IgD-negative memory B cell (primary cell): Measurements from ENCODE around the gene FBLN2. TPM values are rescaled to one million over a fixed set of nuclear protein-coding genes. Genes with fewer than 3 reads are reported as not detected.
"Not testable (repeated sequence)": the region's sequence is repeated elsewhere in the genome, so short reads cannot be mapped to it uniquely, and the experiment has no call there.

Experiments
- H3K27ac Mint-ChIP-seq, 3 donors: one replicate each; pipeline ENCODE4 v1.8.0; 2020 to 2022; ENCODE audit warnings: mild to moderate bottlenecking in 3 of 3, mixed read lengths in 3 of 3, moderate library complexity in 1 of 3
- H3K27me3 Mint-ChIP-seq: one replicate; pipeline ENCODE4 v1.8.0; 2021; ENCODE audit warnings: mixed read lengths
- H3K36me3 Mint-ChIP-seq: one replicate; pipeline ENCODE4 v1.8.0; 2020; ENCODE audit warnings: mild to moderate bottlenecking, mixed read lengths
- H3K4me1 Mint-ChIP-seq, 3 donors: one replicate each; pipeline ENCODE4 v1.8.0; 2020 to 2022; ENCODE audit warnings: mixed read lengths in 3 of 3, mild to moderate bottlenecking in 1 of 3
- H3K4me3 Mint-ChIP-seq, 4 donors: one replicate each; pipeline ENCODE4 v1.8.0; 2020 to 2022; ENCODE audit warnings: mild to moderate bottlenecking in 4 of 4, mixed read lengths in 4 of 4, moderate library complexity in 3 of 4
- H3K9me3 Mint-ChIP-seq, 3 donors: one replicate each; pipeline ENCODE4 v1.8.0; 2020 to 2021; ENCODE audit warnings: mixed read lengths in 3 of 3, mild to moderate bottlenecking in 1 of 3
- polyA plus RNA-seq: library from polyadenylated mRNA; unstranded; fragments of 300-500 nt; fragmentation: Illumina TruSeq; gene quantifications from one replicate; pipeline ENCODE4 v1.2.3, GENCODE V29; 2021

Gene FBLN2
- polyA plus RNA-seq, 1 donor from 2014 or later, result 4.4 TPM

DNA sequence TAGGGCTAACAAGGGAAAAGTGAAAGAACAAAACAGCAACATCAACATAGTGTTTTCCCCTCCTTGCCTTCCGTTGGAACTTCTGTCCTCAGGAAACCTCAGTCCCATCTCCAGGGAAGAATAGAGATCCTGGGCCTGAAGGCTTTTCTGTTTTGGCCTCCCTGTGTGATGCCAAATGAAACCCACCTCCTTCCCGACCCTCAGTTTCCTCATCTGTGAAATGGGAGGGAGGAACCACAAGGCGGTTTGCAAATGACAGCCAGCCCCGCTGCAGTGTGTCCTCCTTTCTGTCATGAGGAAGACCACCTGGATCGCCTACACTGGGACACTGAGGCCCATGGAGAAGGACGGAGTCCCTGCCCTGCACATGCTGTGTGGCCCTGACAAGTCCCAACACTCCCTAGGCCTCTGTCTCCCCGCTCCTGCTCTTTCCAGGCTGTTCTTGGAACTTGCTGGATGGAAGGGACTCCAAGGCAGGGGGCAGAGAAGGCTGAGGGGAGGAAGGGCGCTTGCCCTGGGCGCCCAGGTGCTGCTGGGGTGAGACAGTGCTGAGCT is 28.5 kb upstream of the FBLN2 start:
- Mint-ChIP-seq H3K27ac (no peak overlapping the region), H3K9me3 (peaks cover 0 to 7% (median 3%) of the 10 kb centered on the region in 3 donors), H3K4me3 (no peak overlapping the region), H3K4me1 (peaks cover 0 to 2% (median 0%) of the 10 kb centered on the region in 3 donors), H3K36me3 (peaks cover 1% of the 10 kb centered on the region), H3K27me3 (peaks cover 5% of the 10 kb centered on the region)

DNA sequence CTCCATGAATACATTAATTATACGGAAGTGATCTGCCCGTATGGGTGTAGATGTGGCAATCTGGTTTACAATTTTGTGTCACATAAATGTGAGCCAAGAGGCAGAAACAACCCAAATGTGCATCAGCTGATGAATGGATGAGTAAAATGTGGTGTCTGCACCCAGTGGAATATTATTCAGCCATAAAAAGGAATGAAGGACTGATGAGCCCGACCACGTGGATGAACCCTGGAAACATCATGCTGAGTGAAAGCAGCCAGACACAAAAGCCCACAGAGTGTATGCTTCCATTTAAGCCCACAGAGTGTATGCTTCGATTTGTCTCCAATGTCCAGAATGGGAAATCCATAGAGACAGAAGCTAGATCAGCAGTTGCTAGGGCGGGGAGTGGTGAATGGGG is 27.6 kb upstream of the FBLN2 start:
- Mint-ChIP-seq H3K4me1 (peaks cover 0 to 2% (median 0%) of the 10 kb centered on the region in 3 donors), H3K27me3 (peaks cover 5% of the 10 kb centered on the region), H3K4me3 (no peak overlapping the region), H3K9me3 (peaks cover 0 to 7% (median 3%) of the 10 kb centered on the region in 3 donors), H3K36me3 (peaks cover 1% of the 10 kb centered on the region), H3K27ac (no peak overlapping the region)

DNA sequence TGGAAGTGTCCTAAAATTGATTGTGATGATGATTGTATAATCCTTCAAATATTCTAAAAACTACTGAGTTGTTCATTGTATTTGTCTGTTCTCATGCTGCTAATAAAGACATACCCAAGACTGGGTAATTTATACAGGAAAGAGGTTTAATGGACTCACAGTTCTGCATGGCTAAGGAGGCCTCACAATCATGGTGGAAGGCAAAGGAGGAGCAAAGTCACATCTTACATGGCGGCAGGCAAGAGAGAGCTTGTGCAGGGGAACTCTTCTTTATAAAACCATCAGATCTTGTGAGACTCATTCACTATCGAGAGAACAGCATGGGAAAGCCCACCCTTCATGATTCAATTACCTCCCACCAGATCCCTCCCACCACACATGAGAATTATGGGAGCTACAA is 27.2 kb upstream of the FBLN2 start:
- H3K9me3 Mint-ChIP-seq, H3K4me1 Mint-ChIP-seq, H3K4me3 Mint-ChIP-seq, H3K36me3 Mint-ChIP-seq, H3K27ac Mint-ChIP-seq, H3K27me3 Mint-ChIP-seq: not testable (repeated sequence)

DNA sequence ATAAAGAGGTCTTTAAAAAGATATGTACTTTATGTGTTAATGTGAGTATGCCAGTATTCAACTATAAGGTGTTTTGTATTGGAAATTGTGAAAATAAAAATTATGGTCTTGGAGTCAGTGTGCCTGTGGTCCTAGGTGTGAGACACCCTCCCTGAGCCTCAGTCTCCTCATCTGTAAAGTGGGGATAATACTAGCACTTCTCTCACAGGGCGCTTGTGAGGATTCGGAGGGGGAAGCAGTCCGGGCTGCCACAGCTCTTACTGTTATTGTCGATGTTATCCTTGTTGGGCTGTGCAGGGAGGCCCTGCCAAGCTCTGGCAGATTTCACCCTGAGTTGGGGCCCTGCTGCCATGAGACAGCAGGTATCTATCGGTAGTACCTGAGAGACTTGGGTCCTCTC is 26.7 kb upstream of the FBLN2 start:
- Mint-ChIP-seq H3K4me1 (peaks cover 0 to 2% (median 0%) of the 10 kb centered on the region in 3 donors), H3K36me3 (peaks cover 1% of the 10 kb centered on the region)

DNA sequence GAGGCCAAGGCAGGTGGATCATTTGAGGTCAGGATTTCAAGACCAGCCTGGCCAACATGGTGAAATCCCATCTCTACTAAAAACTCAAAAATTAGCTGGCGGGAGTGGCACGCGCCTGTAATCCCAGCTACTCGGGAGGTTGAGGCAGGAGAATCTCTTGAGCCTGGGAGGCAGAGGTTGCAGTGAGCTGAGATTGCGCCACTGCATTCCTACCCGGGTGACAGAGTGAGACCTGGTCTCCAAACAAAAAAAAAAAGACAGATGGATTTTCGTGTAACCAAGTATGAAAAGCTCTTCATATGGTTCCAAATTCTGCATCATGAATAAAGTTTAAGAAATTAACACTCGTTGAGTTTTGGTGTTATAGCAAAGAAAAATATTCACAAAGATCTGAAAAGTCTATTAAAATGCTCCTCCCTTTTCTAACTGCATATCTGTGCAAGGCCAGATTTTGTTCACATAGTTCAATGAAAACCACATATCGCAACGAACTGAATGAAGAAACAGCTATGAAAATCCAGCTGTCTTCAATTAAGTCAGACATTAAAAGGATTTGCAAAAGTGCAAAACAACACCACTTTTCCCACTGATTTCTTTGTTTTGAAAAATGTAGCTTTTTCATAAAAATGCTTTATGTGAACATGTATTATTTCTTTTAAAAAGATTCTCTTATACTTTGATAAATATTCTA is 23.8 kb upstream of the FBLN2 start:
- Mint-ChIP-seq H3K36me3 (peaks cover 1% of the 10 kb centered on the region), H3K4me3 (no peak overlapping the region), H3K27me3 (peaks cover 10% of the 10 kb centered on the region), H3K9me3 (peaks cover 0 to 7% (median 3%) of the 10 kb centered on the region in 3 donors), H3K27ac (no peak overlapping the region), H3K4me1 (peaks cover 0 to 2% (median 0%) of the 10 kb centered on the region in 3 donors)

More for the DNA sequence above, 26.7 kb upstream of the FBLN2 start:
- Mint-ChIP-seq H3K4me3 (no peak overlapping the region), H3K27ac (no peak overlapping the region), H3K9me3 (peaks cover 0 to 7% (median 3%) of the 10 kb centered on the region in 3 donors), H3K27me3 (peaks cover 5% of the 10 kb centered on the region)

DNA sequence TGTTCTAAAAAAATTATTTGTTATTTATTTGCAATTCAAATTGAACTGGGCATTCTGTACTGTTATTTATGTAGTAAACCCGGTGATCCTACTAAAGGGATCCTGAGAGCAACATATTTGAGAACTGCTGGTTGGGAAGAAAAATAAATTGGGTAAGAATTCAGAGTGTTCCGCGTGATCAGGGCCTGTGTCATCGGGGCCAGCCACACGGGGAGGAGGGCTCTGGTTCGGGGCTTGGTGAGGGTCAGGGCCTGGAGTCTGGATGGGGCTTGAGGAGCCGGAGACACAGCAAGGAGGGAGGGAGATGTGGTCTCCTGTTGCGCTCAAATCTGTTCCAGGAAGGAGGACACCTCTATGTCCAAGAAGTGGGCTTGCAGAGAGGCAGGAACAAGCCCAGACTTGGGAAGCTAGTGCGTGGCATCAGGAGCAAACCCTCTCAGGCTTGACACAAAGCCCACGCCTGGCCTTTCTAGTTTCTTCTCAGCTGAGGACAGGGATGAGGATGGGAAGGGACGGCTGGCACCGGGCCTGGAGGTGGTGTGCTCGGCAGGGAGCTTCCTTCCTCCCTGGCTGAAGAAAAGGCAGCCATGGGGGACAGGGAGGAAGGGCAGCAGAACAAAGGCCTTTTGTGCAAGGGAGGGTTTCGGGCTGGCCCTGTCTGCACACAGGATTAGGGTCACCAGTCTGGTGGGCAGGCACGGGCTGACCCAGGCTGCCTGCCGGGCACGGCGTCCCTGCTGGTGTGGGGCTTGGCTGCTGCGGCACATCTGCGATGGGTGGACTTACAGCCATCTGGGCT is 22.9 kb upstream of the FBLN2 start:
- Mint-ChIP-seq H3K27me3 (peaks cover 10% of the 10 kb centered on the region), H3K36me3 (peaks cover 1% of the 10 kb centered on the region), H3K27ac (no peak overlapping the region), H3K9me3 (peaks cover 1 to 7% (median 3%) of the 10 kb centered on the region in 3 donors), H3K4me1 (peaks cover 0 to 2% (median 0%) of the 10 kb centered on the region in 3 donors), H3K4me3 (no peak overlapping the region)

DNA sequence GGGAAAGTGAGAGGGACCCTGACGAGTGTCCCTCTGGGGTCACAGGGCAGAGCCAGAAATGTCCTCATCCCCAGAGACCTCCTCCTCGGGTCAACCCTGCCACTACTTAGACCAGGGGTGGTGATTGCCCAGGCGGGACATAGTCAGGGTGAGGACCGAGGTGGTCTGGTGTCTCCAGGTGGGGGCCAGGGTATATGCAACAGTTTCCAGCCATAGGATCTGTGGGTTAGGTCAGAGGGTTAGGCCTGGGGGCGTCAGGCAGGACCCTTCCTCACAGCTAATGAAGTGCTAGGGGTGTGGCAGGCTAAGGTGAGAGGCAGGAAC is 22.3 kb upstream of the FBLN2 start:
- Mint-ChIP-seq H3K36me3 (no peaks in the 10 kb centered on the region), H3K27ac (no peak overlapping the region), H3K4me3 (no peak overlapping the region), H3K27me3 (peaks cover 10% of the 10 kb centered on the region), H3K9me3 (peaks cover 1 to 3% (median 2%) of the 10 kb centered on the region in 3 donors), H3K4me1 (peaks cover 0 to 2% (median 0%) of the 10 kb centered on the region in 3 donors)

DNA sequence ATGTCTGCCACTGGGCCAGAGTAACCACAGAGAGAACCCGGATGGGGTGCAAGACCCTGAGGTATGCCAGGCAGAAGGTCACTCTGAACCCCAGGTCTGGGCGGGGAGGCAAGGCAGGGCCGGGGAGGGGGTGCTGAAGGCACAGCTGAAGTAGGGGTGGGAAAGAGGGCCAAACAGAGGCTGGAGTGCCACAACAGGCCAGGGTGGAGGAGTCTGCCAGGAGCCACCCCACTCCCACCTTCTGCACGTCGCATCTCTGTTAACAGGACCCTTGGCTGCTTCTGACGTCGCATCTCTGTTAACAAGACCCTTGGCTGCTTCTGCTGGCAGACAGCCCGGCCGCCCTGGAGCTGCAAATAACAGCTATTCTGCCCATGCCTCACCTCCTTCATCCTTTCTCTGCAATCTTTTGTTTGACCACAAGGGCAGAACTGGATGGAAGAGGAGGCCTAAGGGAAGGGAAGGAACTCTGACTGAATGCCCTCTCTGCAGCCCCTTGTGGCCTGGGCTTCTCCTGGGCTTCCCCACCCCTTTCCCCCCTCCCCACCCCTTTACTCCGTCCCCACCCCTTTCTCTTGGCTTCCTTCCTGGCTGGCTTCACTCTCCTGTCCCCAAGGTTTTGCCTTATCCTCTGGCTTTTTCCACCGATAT is 20.6 kb upstream of the FBLN2 start:
- Mint-ChIP-seq H3K36me3 (no peaks in the 10 kb centered on the region), H3K4me1 (peaks cover 0 to 2% (median 0%) of the 10 kb centered on the region in 3 donors), H3K27ac (no peak overlapping the region), H3K9me3 (peaks cover 0 to 1% (median 0%) of the 10 kb centered on the region in 3 donors), H3K27me3 (peaks cover 8% of the 10 kb centered on the region), H3K4me3 (no peak overlapping the region)

DNA sequence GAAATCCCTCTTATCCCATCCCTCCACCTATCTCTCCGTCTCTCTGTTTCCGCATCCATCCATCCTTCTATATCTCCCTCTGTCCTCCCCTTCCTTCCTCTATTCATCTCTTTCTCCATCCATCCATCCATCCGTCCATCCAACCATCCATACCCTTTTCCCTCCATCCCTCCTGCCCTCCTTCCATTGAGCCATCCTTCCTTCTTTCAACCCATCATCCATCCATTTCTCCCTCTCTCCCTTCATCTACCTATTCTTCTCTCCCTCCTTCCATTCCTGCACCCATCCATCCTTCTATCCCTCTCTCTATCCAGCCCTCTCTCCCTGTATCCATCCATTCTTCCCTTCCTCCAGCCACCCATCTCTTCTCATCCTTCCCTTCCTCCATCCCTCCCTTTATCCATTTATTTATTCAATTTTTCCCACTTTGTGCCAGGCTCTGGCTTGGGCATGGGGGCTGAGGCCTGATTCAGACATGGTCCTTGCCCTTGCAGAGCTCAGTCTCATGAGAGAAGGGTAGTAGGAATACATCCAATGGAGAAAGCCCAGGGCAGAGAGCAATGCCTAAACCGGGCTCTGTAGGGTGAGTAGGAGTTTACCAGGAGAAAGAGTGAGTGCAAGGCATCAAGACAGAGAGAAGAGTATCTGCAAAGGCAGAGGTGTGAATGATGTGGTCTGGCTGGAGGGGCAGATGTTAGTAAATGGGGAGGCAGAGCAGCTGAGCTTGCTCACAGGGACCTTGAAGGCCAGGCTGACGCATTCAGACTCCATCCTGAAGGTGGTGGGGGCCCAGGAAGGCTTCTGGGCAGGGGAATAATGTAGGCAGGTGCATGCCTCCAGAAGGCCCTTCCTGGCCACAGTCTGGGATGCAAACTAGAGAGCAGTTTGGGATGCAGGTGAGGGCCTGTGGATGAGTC is 19.5 kb upstream of the FBLN2 start:
- Mint-ChIP-seq H3K4me1 (peaks cover 0 to 2% (median 0%) of the 10 kb centered on the region in 3 donors), H3K9me3 (peaks cover 0 to 1% (median 0%) of the 10 kb centered on the region in 3 donors), H3K27me3 (peaks cover 8% of the 10 kb centered on the region), H3K36me3 (no peaks in the 10 kb centered on the region), H3K27ac (no peak overlapping the region), H3K4me3 (no peak overlapping the region)

DNA sequence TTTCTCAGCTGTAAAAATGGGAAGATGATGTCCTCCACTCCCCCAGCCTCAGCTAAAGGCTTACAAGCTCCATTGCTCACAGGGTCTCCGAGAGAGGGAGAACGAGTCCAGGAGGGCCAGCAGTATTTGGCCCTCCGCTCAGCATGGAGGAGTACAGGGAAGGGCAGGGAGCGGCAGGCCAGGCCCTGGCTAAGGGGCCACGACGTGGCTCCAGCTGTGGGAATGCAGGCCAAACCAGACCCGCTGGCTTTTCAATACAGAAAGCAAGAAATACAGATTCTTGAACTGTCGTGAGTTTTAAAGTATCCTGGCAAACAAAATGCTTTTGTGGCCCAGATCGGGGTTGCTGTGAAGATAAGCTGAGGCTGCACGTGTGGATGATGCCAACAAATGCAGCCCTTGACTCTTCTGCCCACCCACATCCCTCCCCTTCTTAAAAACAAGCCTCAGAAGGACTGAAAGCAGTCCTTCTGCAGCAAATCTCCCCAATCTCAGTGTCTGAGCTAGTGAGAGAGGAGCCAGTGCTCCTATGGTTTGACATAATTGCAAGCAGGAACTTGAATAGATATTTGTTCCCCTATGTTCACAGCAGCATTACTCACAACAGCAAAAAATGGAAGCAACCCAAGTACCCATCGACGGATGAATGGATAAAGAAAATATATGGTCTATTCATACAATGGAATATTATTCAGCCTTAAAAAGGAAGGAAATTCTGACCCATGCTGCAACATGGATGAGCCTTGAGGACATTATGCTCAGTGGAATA is 18.5 kb upstream of the FBLN2 start:
- Mint-ChIP-seq H3K9me3 (peaks cover 0 to 1% (median 0%) of the 10 kb centered on the region in 3 donors), H3K27me3 (peaks cover 14% of the 10 kb centered on the region), H3K27ac (no peak overlapping the region), H3K4me1 (no peaks in the 10 kb centered on the region), H3K36me3 (no peaks in the 10 kb centered on the region), H3K4me3 (no peak overlapping the region)

DNA sequence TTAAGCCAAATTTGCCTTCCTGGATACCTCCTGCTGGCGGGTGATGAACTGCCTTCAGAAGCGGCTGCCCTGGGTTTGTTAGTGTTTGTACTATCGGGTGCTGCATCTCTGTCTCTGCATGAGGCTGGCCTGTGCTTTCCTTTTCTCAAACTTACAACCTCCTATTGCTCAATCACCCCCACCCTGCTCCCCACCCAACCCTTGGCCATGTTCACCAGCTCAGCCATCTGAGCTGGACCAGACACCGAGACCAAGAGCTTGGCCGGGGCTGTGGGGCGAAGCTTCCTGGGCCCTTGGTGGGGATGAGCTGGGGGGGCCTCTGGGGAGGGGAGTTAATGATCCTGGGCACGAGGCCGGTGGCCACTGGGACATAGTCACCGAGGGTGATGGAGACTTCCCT is 16.8 kb upstream of the FBLN2 start:
- Mint-ChIP-seq H3K4me1 (no peaks in the 10 kb centered on the region), H3K9me3 (peaks cover 0 to 1% (median 0%) of the 10 kb centered on the region in 3 donors), H3K4me3 (no peak overlapping the region), H3K36me3 (no peaks in the 10 kb centered on the region), H3K27me3 (peaks cover 22% of the 10 kb centered on the region), H3K27ac (peak overlapping the region in 1 of 3 donors; percentile 92)

DNA sequence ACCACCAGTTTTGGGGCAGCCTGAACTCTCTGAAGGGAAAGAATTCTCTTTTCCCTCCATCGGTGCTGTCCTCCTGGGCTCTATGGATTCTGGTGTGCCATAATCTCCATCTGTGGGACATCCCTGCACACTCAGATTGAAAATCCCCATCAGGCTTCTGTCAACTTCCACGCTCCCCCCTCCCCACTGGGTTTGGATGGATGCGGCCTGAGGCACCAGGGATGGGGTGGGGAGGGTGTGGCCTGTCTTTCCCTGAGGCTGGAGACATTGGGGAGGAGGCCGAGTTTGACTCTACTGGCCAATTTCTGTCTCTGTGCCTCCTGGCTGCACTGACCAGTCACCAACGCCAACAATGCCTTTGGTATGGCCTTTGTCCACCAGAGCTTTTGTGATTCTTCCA is 16.3 kb upstream of the FBLN2 start:
- H3K27ac Mint-ChIP-seq, result no peak overlapping the region
- H3K9me3 Mint-ChIP-seq, result peaks cover 0 to 1% (median 0%) of the 10 kb centered on the region in 3 donors
- H3K4me3 Mint-ChIP-seq, result no peak overlapping the region
- no peaks in the 10 kb centered on the region for H3K4me1 Mint-ChIP-seq
- peaks cover 2% of the 10 kb centered on the region for H3K36me3 Mint-ChIP-seq
- H3K27me3 Mint-ChIP-seq, result peaks cover 19% of the 10 kb centered on the region

DNA sequence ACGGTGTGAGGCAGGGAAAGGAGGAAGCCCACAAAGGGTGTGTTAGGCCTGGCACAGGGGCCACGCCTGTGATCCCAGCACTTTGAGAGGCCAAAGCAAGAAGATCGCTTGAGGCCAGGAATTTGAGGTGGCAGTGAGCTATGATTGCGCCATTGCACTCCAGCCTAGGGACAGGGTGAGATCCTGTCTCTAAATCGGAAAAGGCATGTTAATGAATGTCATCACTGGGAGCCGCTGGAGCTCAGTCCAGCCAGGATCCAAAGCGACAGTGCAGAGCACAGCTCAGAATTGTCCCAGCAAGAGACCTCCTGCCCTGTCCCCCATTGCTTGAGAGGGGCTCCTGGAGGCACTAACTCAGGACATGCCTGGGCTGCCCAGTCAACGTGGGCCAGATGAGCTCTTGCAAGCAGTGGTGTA is 15.0 kb upstream of the FBLN2 start:
- Mint-ChIP-seq H3K4me3 (no peak overlapping the region), H3K9me3 (peaks cover 0 to 1% (median 0%) of the 10 kb centered on the region in 3 donors), H3K36me3 (peaks cover 2% of the 10 kb centered on the region), H3K27me3 (peaks cover 20% of the 10 kb centered on the region), H3K27ac (no peak overlapping the region), H3K4me1 (no peaks in the 10 kb centered on the region)

DNA sequence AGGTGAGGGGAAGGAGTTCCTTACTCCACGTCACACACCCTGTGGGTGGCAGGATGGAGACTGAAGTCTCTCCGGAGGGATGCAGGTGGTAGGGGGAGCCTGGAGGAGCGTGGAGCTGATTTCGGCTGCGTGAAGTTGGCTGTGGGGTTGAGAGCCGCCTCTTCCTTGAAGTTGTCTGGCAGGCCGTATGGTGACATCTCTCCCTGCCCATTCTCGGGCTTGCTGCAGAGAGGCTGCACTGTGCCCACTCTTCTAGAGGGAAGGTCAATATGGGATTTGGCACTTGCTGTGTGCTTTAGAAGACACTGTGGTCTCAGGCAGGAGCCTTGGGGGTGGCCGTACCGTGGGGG is 13.4 kb upstream of the FBLN2 start:
- Mint-ChIP-seq H3K27me3 (peaks cover 17% of the 10 kb centered on the region), H3K4me1 (no peaks in the 10 kb centered on the region), H3K4me3 (peak overlapping the region in 1 of 4 donors; percentile 3), H3K27ac (no peak overlapping the region), H3K36me3 (peaks cover 2% of the 10 kb centered on the region), H3K9me3 (peaks cover 0 to 1% (median 0%) of the 10 kb centered on the region in 3 donors)
